Lung (tissue), 12 donors: ENCODE data around the gene OBP2B. TPM values are rescaled to one million over a fixed set of nuclear protein-coding genes. Genes with fewer than 3 reads are reported as not detected.
"Not testable (repeated sequence)": the region's sequence is repeated elsewhere in the genome, so short reads cannot be mapped to it uniquely, and the experiment has no call there.

Experiments
- ATAC-seq: fragments of 200-7000 bp; cut with Tn5 transposase; one replicate; pipeline ENCODE4 v1.9.1; 2020; ENCODE audit warnings: moderate number of reproducible peaks; ENCODE audit not compliant: insufficient read depth, low FRiP score
- DNase-seq, 3 donors: peaks; one replicate each; pipeline ENCODE4 v3.0.0-alpha.2; 2013 to 2017
- H3K27ac ChIP-seq, 2 donors: one replicate each; pipeline ENCODE4 v1.5.1; 2013; ENCODE audit warnings: mild to moderate bottlenecking in 2 of 2, moderate library complexity in 2 of 2, control low read depth in 1 of 2, inconsistent platforms in 1 of 2, low read depth in 1 of 2, low read length in 1 of 2
- H3K27me3 ChIP-seq, 3 donors: one replicate each; pipeline ENCODE4 v1.5.1; 2013; ENCODE audit warnings: low read length in 2 of 3; ENCODE audit not compliant: control insufficient read depth in 3 of 3, insufficient read depth in 3 of 3
- H3K36me3 ChIP-seq, 4 donors: one replicate each; pipeline ENCODE4 v1.5.1; 2013; ENCODE audit warnings: low read length in 4 of 4, mild to moderate bottlenecking in 1 of 4, moderate library complexity in 1 of 4; ENCODE audit not compliant: control insufficient read depth in 4 of 4, insufficient read depth in 4 of 4
- H3K4me1 ChIP-seq, 5 donors: one replicate each; pipeline ENCODE4 v1.5.1; 2013; ENCODE audit warnings: low read length in 5 of 5, mild to moderate bottlenecking in 2 of 5, moderate library complexity in 1 of 5; ENCODE audit not compliant: control insufficient read depth in 5 of 5, insufficient read depth in 5 of 5
- H3K4me3 ChIP-seq: one replicate; pipeline ENCODE4 v1.5.1; 2013; ENCODE audit warnings: mild to moderate bottlenecking, control low read depth, moderate library complexity
- H3K9ac ChIP-seq, 2 donors: one replicate each; pipeline ENCODE4 v1.5.1; 2013; ENCODE audit warnings: low read length in 2 of 2, control low read depth in 1 of 2; ENCODE audit not compliant: insufficient read depth in 1 of 2
- H3K9me3 ChIP-seq, 4 donors: one replicate each; pipeline ENCODE4 v1.5.1; 2013; ENCODE audit warnings: low read length in 3 of 4, mild to moderate bottlenecking in 1 of 4, moderate library complexity in 1 of 4; ENCODE audit not compliant: control insufficient read depth in 4 of 4, insufficient read depth in 3 of 4
- CTCF ChIP-seq: IDR thresholded peaks from 2 replicates; pipeline ENCODE4 v1.5.1; 2012; ENCODE audit warnings: mild to moderate bottlenecking; ENCODE audit errors: control extremely low read depth, extremely low read depth
- WGBS, 2 donors: extraction: QIAGEN DNeasy Blood & Tissue Kit; methylation state at CpG; one replicate each; pipeline ENCODE4 v1.1.7; 2013; 5-methylcytosine and 5-hydroxymethylcytosine counted together
- polyA plus RNA-seq, 2 donors: library from polyadenylated mRNA; stranded (reverse); fragments of 200-250 nt; gene quantifications; one replicate each; pipeline ENCODE4 v1.2.1, GENCODE V29; 2013
- total RNA-seq, 2 donors: library from RNA; depleted of rRNA in 1 of 2; stranded (reverse); fragments of >200 nt in 1 of 2; gene quantifications; one replicate each; pipeline ENCODE4 v1.2.1, GENCODE V29; 2014 to 2021
- donor health status: control.
- donor health status: control.
- donor health status: Bipolar disorder and iron deficiency.
- donor health status: healthy.
- donor health status: DM: yes; HTN: yes; CAD: no.

The OBP2B gene
- total and polyA plus RNA-seq, 4 donors: not detected

- H3K9ac ChIP-seq: no peak overlapping the region
- no peak overlapping the region for H3K4me3 ChIP-seq
- WGBS, 2 donors: 77 to 79% methylated on average over 12 of the region's 12 CpGs
- H3K36me3 ChIP-seq: no peaks in the 10 kb centered on the region
- DNase-seq (no peak), ATAC-seq (no peak)
- no peak for TF ChIP-seq CTCF
- peaks cover 0 to 3% (median 2%) of the 10 kb centered on the region in 3 donors for H3K27me3 ChIP-seq
- H3K27ac ChIP-seq: no peak overlapping the region
- H3K9me3 ChIP-seq: no peaks in the 10 kb centered on the region
- no peaks in the 10 kb centered on the region for H3K4me1 ChIP-seq
These were observed 12.2 kb upstream of the OBP2B start for GRCh38 chr9:133221177-133221809.

- not testable (repeated sequence) for DNase-seq, H3K9me3 ChIP-seq, H3K27me3 ChIP-seq, H3K4me3 ChIP-seq, H3K36me3 ChIP-seq, H3K4me1 ChIP-seq, H3K9ac ChIP-seq, ATAC-seq, H3K27ac ChIP-seq
- WGBS, 2 donors: 81% methylated on average over 19 of the region's 19 CpGs
These were observed 9.3 kb upstream of the OBP2B start for GRCh38 chr9:133218049-133218975.

- H3K9me3 ChIP-seq, H3K36me3 ChIP-seq, DNase-seq, ATAC-seq, H3K27ac ChIP-seq, H3K4me3 ChIP-seq, H3K9ac ChIP-seq, H3K27me3 ChIP-seq, H3K4me1 ChIP-seq: not testable (repeated sequence)
- WGBS, 2 donors: 66 to 68% methylated on average over 12 of the region's 12 CpGs
These were observed 8.4 kb upstream of the OBP2B start for GRCh38 chr9:133217333-133217988.

GRCh38 chr9:133214276-133214675 is 5.2 kb upstream of the OBP2B start:
- not testable (repeated sequence) for H3K4me3 ChIP-seq, DNase-seq, H3K9me3 ChIP-seq, H3K9ac ChIP-seq, H3K36me3 ChIP-seq, ATAC-seq, H3K27ac ChIP-seq, H3K4me1 ChIP-seq, H3K27me3 ChIP-seq
- 58 to 74% methylated on average over 4 of the region's 4 CpGs for WGBS, 2 donors
